ENCODE measurements around the gene RPP25L.

Gene RPP25L

GRCh38 chr9:34589636-34590380 is 22.1 kb downstream of the RPP25L start, which contains the start of gene CNTFR:
Gene CNTFR (minus strand): TSS chr9:34589724. CDS start chr9:34568981, 20,743 bp downstream.
- TF ChIP-seq EZH2phosphoT487 (IDR thresholded peaks at IDR 0.05; ENCODE audit: low read length) (no peak), CTCF (IDR thresholded peaks at IDR 0.05; ENCODE audit: low read length) (no peak), EZH2 (optimal IDR thresholded peaks at IDR 0.05; ENCODE audit: low read depth, low read length) (no peak)
- Histone ChIP-seq H3K9ac (ENCODE audit: low read length) (no peak within 1 kb of the TSS), H3K36me3 (replicated peaks; ENCODE audit: insufficient read depth, low read length) (no peaks in the 10 kb centered on the region), H3K4me1 (ENCODE audit: low read length) (0 out of 2 replicates have a peak, but pooled peaks cover 3% of the 10 kb centered on the region), H3K4me2 (ENCODE audit: low read depth, low read length) (peak within 1 kb of the TSS; percentile 90; the same call in 1 of the 2 replicates), H2AFZ (ENCODE audit: low read length) (no peak within 1 kb of the TSS), H3K79me2 (ENCODE audit: low read length) (no peaks in the 10 kb centered on the region), H4K20me1 (ENCODE audit: insufficient read depth, low read length) (no peaks in the 10 kb centered on the region), H3K27ac (ENCODE audit: low read length) (no peak within 1 kb of the TSS), H3K4me3 (ENCODE audit: low read length) (no peak within 1 kb of the TSS), H3K9me3 (replicated peaks; ENCODE audit: insufficient read depth, low read length) (no peaks in the 10 kb centered on the region), H3K9me2 (replicated peaks; ENCODE audit: insufficient read depth, low read length) (no peaks in the 10 kb centered on the region), H3K27me3 (replicated peaks; ENCODE audit: insufficient read depth, low read length) (peaks cover 86% of the 10 kb centered on the region), H3F3A (ENCODE audit: insufficient read depth, low read length) (no peaks in the 10 kb centered on the region)
- DNase-seq, result no peak

- no peak overlapping the region for H3K4me3 ChIP-seq (ENCODE audit: low read length)
- no peak overlapping the region for H3K9ac ChIP-seq (ENCODE audit: low read length)
- no peak for DNase-seq
- peaks cover 94% of the 10 kb centered on the region for H3K27me3 ChIP-seq (replicated peaks; ENCODE audit: insufficient read depth, low read length)
- H3K27ac ChIP-seq (ENCODE audit: low read length), result no peak overlapping the region
- H3K36me3 ChIP-seq (replicated peaks; ENCODE audit: insufficient read depth, low read length), result no peaks in the 10 kb centered on the region
- H4K20me1 ChIP-seq (ENCODE audit: insufficient read depth, low read length), result no peaks in the 10 kb centered on the region
- no peaks in the 10 kb centered on the region for H3K9me3 ChIP-seq (replicated peaks; ENCODE audit: insufficient read depth, low read length)
- TF ChIP-seq CTCF (IDR thresholded peaks at IDR 0.05; ENCODE audit: low read length) (no peak), EZH2phosphoT487 (IDR thresholded peaks at IDR 0.05; ENCODE audit: low read length) (no peak), EZH2 (optimal IDR thresholded peaks at IDR 0.05; ENCODE audit: low read depth, low read length) (no peak)
- H3F3A ChIP-seq (ENCODE audit: insufficient read depth, low read length), result no peaks in the 10 kb centered on the region
- H3K4me2 ChIP-seq (ENCODE audit: low read depth, low read length), result no peak overlapping the region
- no peaks in the 10 kb centered on the region for H3K9me2 ChIP-seq (replicated peaks; ENCODE audit: insufficient read depth, low read length)
- 0 out of 2 replicates have a peak, but pooled peaks cover 3% of the 10 kb centered on the region for H3K4me1 ChIP-seq (ENCODE audit: low read length)
- no peak overlapping the region for H2AFZ ChIP-seq (ENCODE audit: low read length)
- H3K79me2 ChIP-seq (ENCODE audit: low read length), result no peaks in the 10 kb centered on the region
Observed at GRCh38 chr9:34588671-34589635, 22.9 kb downstream of the RPP25L start.

GRCh38 chr9:34587271-34587670 is 24.6 kb downstream of the RPP25L start:
- H3K4me2 ChIP-seq (ENCODE audit: low read depth, low read length), result no peak overlapping the region
- no peak for DNase-seq
- no peak overlapping the region for H3K4me3 ChIP-seq (ENCODE audit: low read length)
- no peaks in the 10 kb centered on the region for H4K20me1 ChIP-seq (ENCODE audit: insufficient read depth, low read length)
- no peaks in the 10 kb centered on the region for H3K9me2 ChIP-seq (replicated peaks; ENCODE audit: insufficient read depth, low read length)
- H2AFZ ChIP-seq (ENCODE audit: low read length), result no peak overlapping the region
- H3K27ac ChIP-seq (ENCODE audit: low read length), result no peak overlapping the region
- H3K27me3 ChIP-seq (replicated peaks; ENCODE audit: insufficient read depth, low read length), result peaks cover 90% of the 10 kb centered on the region
- H3K36me3 ChIP-seq (replicated peaks; ENCODE audit: insufficient read depth, low read length), result no peaks in the 10 kb centered on the region
- H3F3A ChIP-seq (ENCODE audit: insufficient read depth, low read length), result no peaks in the 10 kb centered on the region
- H3K79me2 ChIP-seq (ENCODE audit: low read length), result no peaks in the 10 kb centered on the region
- no peaks in the 10 kb centered on the region for H3K9me3 ChIP-seq (replicated peaks; ENCODE audit: insufficient read depth, low read length)
- no peak overlapping the region for H3K9ac ChIP-seq (ENCODE audit: low read length)
- TF ChIP-seq CTCF (IDR thresholded peaks at IDR 0.05; ENCODE audit: low read length) (no peak), EZH2phosphoT487 (IDR thresholded peaks at IDR 0.05; ENCODE audit: low read length) (no peak), EZH2 (optimal IDR thresholded peaks at IDR 0.05; ENCODE audit: low read depth, low read length) (no peak)
- H3K4me1 ChIP-seq (ENCODE audit: low read length), result 0 out of 2 replicates have a peak, but pooled peaks cover 3% of the 10 kb centered on the region

All from MM.1S (cell line).